HG03045 (cell line): ENCODE results near the gene VWA8.
A peak's percentile ranks its signal among the peaks of the same experiment; 100 is the strongest.
"Not testable (repeated sequence)": the region's sequence is repeated elsewhere in the genome, so short reads cannot be mapped to it uniquely, and the experiment has no call there.

ENCODE experiments used
- ATAC-seq: cut with Tn5 transposase; IDR thresholded peaks from one replicate; pipeline ENCODE4 v1.9.1; 2021; ENCODE audit warnings: mild to moderate bottlenecking, moderate library complexity; ENCODE audit not compliant: unreplicated experiment

VWA8 gene

GRCh38 chr13:41969072-41969471 is 8.2 kb upstream of the VWA8 start:
- no peak for ATAC-seq

- no peak for ATAC-seq
Observed at GRCh38 chr13:41966671-41967070, 5.8 kb upstream of the VWA8 start.

GRCh38 chr13:41962994-41963393 is 2.1 kb upstream of the VWA8 start:
- ATAC-seq, result no peak

GRCh38 chr13:41961466-41961760 is 504 bp upstream of the VWA8 start:
- no peak for ATAC-seq

- peak; percentile 2 for ATAC-seq
Observed at GRCh38 chr13:41960211-41960636, 685 bp downstream of the VWA8 start.

GRCh38 chr13:41956272-41956671 is 4.6 kb downstream of the VWA8 start:
- no peak for ATAC-seq

- ATAC-seq, result no peak
Observed at GRCh38 chr13:41955605-41956004, 5.3 kb downstream of the VWA8 start.

- ATAC-seq, result no peak
Observed at GRCh38 chr13:41954226-41954625, 6.7 kb downstream of the VWA8 start.

GRCh38 chr13:41952749-41953148 is 8.2 kb downstream of the VWA8 start:
- no peak for ATAC-seq

GRCh38 chr13:41949104-41949503 is 11.8 kb downstream of the VWA8 start:
- ATAC-seq, result not testable (repeated sequence)

- ATAC-seq, result no peak
Observed at GRCh38 chr13:41945926-41946325, 15.0 kb downstream of the VWA8 start.

GRCh38 chr13:41944635-41945397 is 16.1 kb downstream of the VWA8 start:
- ATAC-seq, result no peak

- no peak for ATAC-seq
Observed at GRCh38 chr13:41944229-41944628, 16.7 kb downstream of the VWA8 start.

- no peak for ATAC-seq
Observed at GRCh38 chr13:41942462-41943094, 18.3 kb downstream of the VWA8 start.

- ATAC-seq, result no peak
Observed at GRCh38 chr13:41941174-41941573, 19.7 kb downstream of the VWA8 start.

- no peak for ATAC-seq
Observed at GRCh38 chr13:41939398-41939797, 21.5 kb downstream of the VWA8 start.

- no peak for ATAC-seq
Observed at GRCh38 chr13:41938918-41939317, 22.0 kb downstream of the VWA8 start.

GRCh38 chr13:41937388-41937787 is 23.5 kb downstream of the VWA8 start:
- no peak for ATAC-seq

GRCh38 chr13:41935501-41935900 is 25.4 kb downstream of the VWA8 start:
- no peak for ATAC-seq

- ATAC-seq, result no peak
Observed at GRCh38 chr13:41934994-41935393, 25.9 kb downstream of the VWA8 start.

GRCh38 chr13:41934120-41934519 is 26.8 kb downstream of the VWA8 start:
- no peak for ATAC-seq

GRCh38 chr13:41931337-41931736 is 29.6 kb downstream of the VWA8 start:
- ATAC-seq, result no peak

- ATAC-seq, result no peak
Observed at GRCh38 chr13:41930154-41930553, 30.8 kb downstream of the VWA8 start.
